K562 (cell line): ENCODE results near the gene PCDHGC4. TPM values are rescaled to one million over a fixed set of nuclear protein-coding genes. Genes with fewer than 3 reads are reported as not detected.

Experiments used
- ATAC-seq: fragments of 200-7000 bp; cut with Tn5 transposase; 3 replicates; pipeline ENCODE4 v1.9.1; 2020; ENCODE audit warnings: moderate library complexity
- BruUV-seq: library from RNA; stranded (reverse); fragments of 400-500 nt; replicated peaks from 2 replicates; lab custom pipeline; 2021; lab: Mats Ljungman, UMichigan
- CTCF ChIA-PET: fragments of 300-600 bp; formaldehyde crosslinking; extraction: SDS; loops from one replicate; lab custom pipeline; 2021; ENCODE audit warnings: low intra/inter-chr PET ratio; lab: Yijun Ruan, JAX
- POLR2A ChIA-PET: fragments of 300-600, 350-650 bp; sonication (Branson Sonifier 250); formaldehyde crosslinking; extraction: SDS; loops from one replicate; lab custom pipeline; 2021; ENCODE audit warnings: antibody characterized with exemption, inconsistent platforms; lab: Yijun Ruan, JAX
- DNase-seq, 4 experiments: peaks; one replicate each; pipeline versions ENCODE4 v3.0.0 to v3.0.0-alpha.2; 2011 to 2018; ENCODE audit warnings: low spot score in 3 of 4, mixed read lengths in 3 of 4; ENCODE audit errors: extremely low read depth in 1 of 4
- FAIRE-seq: peaks from 2 replicates; lab custom pipeline; 2011; peaks lifted over from hg19 to GRCh38; lab: Jason Lieb, UNC
- H2AFZ ChIP-seq: 2 replicates; pipeline ENCODE4 v1.6.0; 2011; ENCODE audit warnings: low read depth, low read length, control low read depth, inconsistent platforms
- H3K27ac ChIP-seq: fragments of 200-600 bp; 3 replicates; pipeline ENCODE4 v1.8.0; 2011; ENCODE audit warnings: low read depth, mild to moderate bottlenecking, control low read depth, inconsistent platforms, low read length, moderate library complexity, mixed read lengths; ENCODE audit errors: extremely low read depth
- H3K27me3 ChIP-seq, 2 experiments: fragments of 300-600 bp in 1 of 2; 2 replicates in 1 of 2; 3 replicates in 1 of 2; pipeline versions ENCODE4 v1.6.0 to v1.8.0; 2011; ENCODE audit warnings: inconsistent platforms in 2 of 2, low read length in 2 of 2, mild to moderate bottlenecking in 1 of 2, mixed read lengths in 1 of 2, moderate library complexity in 1 of 2; ENCODE audit not compliant: control insufficient read depth in 2 of 2, insufficient read depth in 2 of 2
- H3K36me3 ChIP-seq: fragments of 300-600 bp; 3 replicates; pipeline ENCODE4 v1.8.0; 2011; ENCODE audit warnings: mild to moderate bottlenecking, low read length, inconsistent platforms; ENCODE audit not compliant: control insufficient read depth, insufficient read depth
- H3K4me1 ChIP-seq, 2 experiments: fragments of 200-600 bp in 1 of 2; replicated peaks in 1 of 2; 2 replicates in 1 of 2; 3 replicates in 1 of 2; pipeline versions ENCODE4 v1.5.1 to v1.8.0; 2011; ENCODE audit warnings: inconsistent platforms in 2 of 2, low read length in 2 of 2, mild to moderate bottlenecking in 1 of 2, mixed read lengths in 1 of 2, moderate library complexity in 1 of 2; ENCODE audit not compliant: control insufficient read depth in 2 of 2, insufficient read depth in 2 of 2
- H3K4me2 ChIP-seq: 2 replicates; pipeline ENCODE4 v1.6.1; 2011; ENCODE audit warnings: low read length, control low read depth, inconsistent platforms, mixed read lengths; ENCODE audit not compliant: insufficient read depth
- H3K4me3 ChIP-seq: fragments of 200-600 bp; sonication (generic), shearing (Covaris generic); 2 replicates; pipeline ENCODE4 v1.5.1; 2016; ENCODE audit warnings: control low read depth, inconsistent platforms
- H3K79me2 ChIP-seq: fragments of 200-600 bp; 3 replicates; pipeline ENCODE4 v1.8.0; 2011; ENCODE audit warnings: low read length, inconsistent platforms; ENCODE audit not compliant: control insufficient read depth, insufficient read depth
- H3K9ac ChIP-seq, 2 experiments: 2 replicates each; pipeline versions ENCODE4 v1.6.0 to v1.6.1; 2011; ENCODE audit warnings: low read depth in 2 of 2, low read length in 2 of 2, control low read depth in 1 of 2, inconsistent platforms in 1 of 2, mild to moderate bottlenecking in 1 of 2, mixed read lengths in 1 of 2; ENCODE audit not compliant: insufficient read depth in 1 of 2
- H3K9me1 ChIP-seq: one replicate; pipeline ENCODE4 v1.6.0; 2011; ENCODE audit warnings: inconsistent platforms, mild to moderate bottlenecking, low read length, moderate library complexity; ENCODE audit not compliant: control insufficient read depth, insufficient read depth
- H3K9me3 ChIP-seq: replicated peaks from 2 replicates; pipeline ENCODE4 v1.5.1; 2011; ENCODE audit warnings: low read depth, low read length, inconsistent platforms; ENCODE audit not compliant: control insufficient read depth, insufficient read depth
- H4K20me1 ChIP-seq: replicated peaks from 2 replicates; pipeline ENCODE4 v1.6.1; 2011; ENCODE audit warnings: low read length, inconsistent platforms, mixed read lengths; ENCODE audit not compliant: control insufficient read depth, insufficient read depth
- E2F5 ChIP-seq: sonication (generic); formaldehyde crosslinking; IDR thresholded peaks from 2 replicates; pipeline ENCODE4 v1.8.0; 2022; ENCODE audit warnings: mild to moderate bottlenecking, missing genetic modification reagents
- FOXK2 ChIP-seq, 2 experiments: fragments of 450-650 bp; IDR thresholded peaks in 1 of 2; conservative IDR thresholded peaks in 1 of 2; 2 replicates each; pipeline ENCODE4 v1.6.1; 2016; ENCODE audit warnings: low read depth in 2 of 2, mild to moderate bottlenecking in 1 of 2
- HDAC2 ChIP-seq: fragments of 450-650 bp; IDR thresholded peaks from 2 replicates; pipeline ENCODE4 v1.6.1; 2016; ENCODE audit warnings: mild to moderate bottlenecking
- HIVEP1 ChIP-seq: fragments of 250-450 bp; sonication (Bioruptor Pico); IDR thresholded peaks from 2 replicates; pipeline ENCODE4 v1.4.0; 2020; ENCODE audit warnings: mild to moderate bottlenecking
- KDM2B ChIP-seq: fragments of 250-450 bp; sonication (Bioruptor Pico); IDR thresholded peaks from 2 replicates; pipeline ENCODE4 v1.8.0; 2021; ENCODE audit warnings: mild to moderate bottlenecking, moderate library complexity
- KHSRP ChIP-seq: fragments of 450-650 bp; IDR thresholded peaks from 2 replicates; pipeline ENCODE4 v1.6.1; 2017
- MAFG ChIP-seq: fragments of 450-650 bp; conservative IDR thresholded peaks from 2 replicates; pipeline ENCODE4 v1.6.1; 2016; ENCODE audit warnings: missing genetic modification characterization, missing compliant biosample characterization
- STAG1 ChIP-seq: sonication (generic); formaldehyde crosslinking; IDR thresholded peaks from 2 replicates; pipeline ENCODE4 v1.5.0; 2020; ENCODE audit warnings: missing genetic modification reagents, borderline replicate concordance
- SUPT5H ChIP-seq: fragments of 450-650 bp; IDR thresholded peaks from 2 replicates; pipeline ENCODE4 v1.6.1; 2016
- TEAD2 ChIP-seq: fragments of 450-650 bp; IDR thresholded peaks from 2 replicates; pipeline ENCODE4 v1.6.1; 2016; ENCODE audit warnings: missing genetic modification characterization, control low read depth, missing compliant biosample characterization
- U2AF2 ChIP-seq: fragments of 200-400 bp; formaldehyde crosslinking; optimal IDR thresholded peaks from 2 replicates; pipeline ENCODE3; 2017; ENCODE audit warnings: low read depth, mild to moderate bottlenecking, low read length
- ZFP36 ChIP-seq: fragments of 150-350 bp; IDR thresholded peaks from 2 replicates; pipeline ENCODE4 v1.6.1; 2018; ENCODE audit warnings: low read length, low read depth; ENCODE audit not compliant: partially characterized antibody
- ZFPM2 ChIP-seq: fragments of 250-450 bp; sonication (Bioruptor Pico); IDR thresholded peaks from 2 replicates; pipeline ENCODE4 v1.5.1; 2022; ENCODE audit warnings: mild to moderate bottlenecking
- ZKSCAN8 ChIP-seq: fragments of 200-800 bp; sonication (Bioruptor generic); IDR thresholded peaks from 2 replicates; pipeline ENCODE4 v1.6.1; 2016; ENCODE audit warnings: missing genetic modification characterization, missing compliant biosample characterization
- ZNF561 ChIP-seq: fragments of 450-650 bp; formaldehyde crosslinking; conservative IDR thresholded peaks from 2 replicates; pipeline ENCODE4 v1.4.0; 2020; ENCODE audit warnings: mild to moderate bottlenecking, moderate library complexity
- ZNF740 ChIP-seq, 3 experiments: fragments of 200-800 bp in 1 of 3; sonication (Bioruptor generic) in 1 of 3; sonication (generic) in 1 of 3; formaldehyde crosslinking in 1 of 3; IDR thresholded peaks; 2 replicates each; pipeline versions ENCODE4 v1.6.1 to v1.8.0; 2016 to 2022; ENCODE audit warnings: mild to moderate bottlenecking in 2 of 3, missing compliant biosample characterization in 2 of 3, missing genetic modification characterization in 2 of 3, missing genetic modification reagents in 1 of 3
- WGBS: fragments of 100-300 bp; shearing (Covaris generic); methylation state at CpG from one replicate; pipeline ENCODE4 v1.1.6; 2016; ENCODE audit warnings: low coverage, mixed read lengths; ENCODE audit not compliant: insufficient coverage; ENCODE audit errors: missing lambda C conversion rate; 5-methylcytosine and 5-hydroxymethylcytosine counted together
- in situ Hi-C: fragments of 300-500 bp; cut with MboI; formaldehyde crosslinking; loops from 4 replicates; pipeline ENCODE4 v1.15.0; 2018; ENCODE audit warnings: inconsistent platforms, mixed read lengths
- intact Hi-C: fragments of 100-400 bp; cut with micrococcal nuclease; formaldehyde crosslinking; loops from 2 replicates; pipeline ENCODE4 v1.14.2; 2022
- polyA plus RNA-seq, 8 experiments: library from polyadenylated mRNA; depleted of rRNA in 4 of 8; stranded (reverse) in 5 of 8; unstranded in 3 of 8; fragments of >200 nt; fragmentation: Nextera tagmentation in 2 of 8; fragmentation: Illumina TruSeq in 1 of 8; extraction: Ambion mirVana in 2 of 8; extraction: Trizol in 1 of 8; gene quantifications; 2 replicates each; pipeline versions ENCODE4 v1.2.1 to v1.2.3, GENCODE V29; 2011 to 2014; ENCODE audit warnings: inconsistent platforms in 1 of 8, missing spikeins in 1 of 8
- total RNA-seq, 7 experiments: library from RNA; depleted of rRNA in 6 of 7; stranded (reverse); fragments of >200 nt in 6 of 7; fragmentation: Illumina TruSeq in 2 of 7; extraction: Trizol in 2 of 7; gene quantifications; 2 replicates each; pipeline versions ENCODE4 v1.2.1 to v1.2.3, GENCODE V29; 2011 to 2021; ENCODE audit warnings: low replicate concordance in 1 of 7

Gene PCDHGC4
- total and polyA plus RNA-seq, 9 of the 15 experiments (the other 6 are each of a cell fraction or from before 2014, with no cell fraction given): 0.05 TPM; not detected in 8

GRCh38 chr5:141532726-141533125 is 47.9 kb downstream of the PCDHGC4 start:
- Histone ChIP-seq H3K79me2 (no peaks in the 10 kb centered on the region), H3K27me3 (no peaks in the 10 kb centered on the region), H4K20me1 (no peaks in the 10 kb centered on the region), H3K4me1 (peaks cover 0 to 2% of the 10 kb centered on the region in 2 experiments; a peak in 1 of 5 replicates), H3K4me2 (no peak overlapping the region), H3K9me1 (no peaks in the 10 kb centered on the region), H3K9ac (no peak overlapping the region), H3K4me3 (no peak overlapping the region), H3K36me3 (peaks cover 91% of the 10 kb centered on the region; the same call in 2 of the 3 replicates), H2AFZ (no peak overlapping the region), H3K9me3 (no peaks in the 10 kb centered on the region), H3K27ac (no peak overlapping the region)
- no peak for DNase-seq
- no peak for FAIRE-seq
- no peak for ATAC-seq
- CTCF ChIA-PET: no interaction called here
- POLR2A ChIA-PET: interaction anchor here (0.7 to 1.1 kb wide), 2 partner anchors 24 to 25 kb away, joined by 4 read pairs; no protein-coding TSS in a partner anchor
- BruUV-seq: no TSS peak
- TF ChIP-seq ZFP36 (no peak), KHSRP (no peak), ZFPM2 (CRISPR knock-in tag) (no peak)
- in situ Hi-C loops: no loop called here
- intact Hi-C loops: no loop called here
- 100% methylated on average over 1 of the region's 1 CpG for WGBS

- DNase-seq: no peak
- no peaks in the 10 kb centered on the region for H3K27me3 ChIP-seq
- no peaks in the 10 kb centered on the region for H3K79me2 ChIP-seq
- no peak overlapping the region for H3K4me2 ChIP-seq
- H2AFZ ChIP-seq: no peak overlapping the region
- no peaks in the 10 kb centered on the region for H3K9me1 ChIP-seq
- H3K9ac ChIP-seq: no peak overlapping the region
- peaks cover 0 to 2% of the 10 kb centered on the region in 2 experiments; a peak in 1 of 5 replicates for H3K4me1 ChIP-seq
- peaks cover 82% of the 10 kb centered on the region; the same call in 2 of the 3 replicates for H3K36me3 ChIP-seq
- H4K20me1 ChIP-seq: no peaks in the 10 kb centered on the region
- ATAC-seq: no peak
- ChIA-PET POLR2A (interaction anchor here (1.1 kb wide), 1 partner anchor 27 kb away, joined by 4 read pairs; no protein-coding TSS in a partner anchor), CTCF (no interaction called here)
- in situ Hi-C loops: no loop called here
- FAIRE-seq: no peak
- no TSS peak for BruUV-seq
- no peaks in the 10 kb centered on the region for H3K9me3 ChIP-seq
- intact Hi-C loops: no loop called here
- H3K27ac ChIP-seq: no peak overlapping the region
- no peak overlapping the region for H3K4me3 ChIP-seq
- WGBS: no CpG with 5 or more reads among the region's 1 CpG
- TF ChIP-seq TEAD2 (tag): no peak
- no peak for TF ChIP-seq KDM2B (CRISPR knock-in tag)
- no peak for TF ChIP-seq HDAC2
- no peak for TF ChIP-seq E2F5
- no peak for TF ChIP-seq STAG1 (CRISPR knock-in tag)
- no peak for TF ChIP-seq FOXK2 (conservative IDR thresholded peaks at IDR 0.05 in 1 of 2, IDR thresholded peaks at IDR 0.05 in 1 of 2; ENCODE audit: low read depth in 2 of 2)
- TF ChIP-seq ZNF740 (CRISPR knock-in tag; IDR thresholded peaks at IDR 0.05): no peak
- no peak for TF ChIP-seq ZNF740 (tag; IDR thresholded peaks at IDR 0.05)
- no peak for TF ChIP-seq MAFG
- TF ChIP-seq HIVEP1: no peak
- TF ChIP-seq ZKSCAN8 (CRISPR knock-in tag): no peak
- no peak for TF ChIP-seq SUPT5H
- TF ChIP-seq U2AF2: no peak
- TF ChIP-seq ZNF561 (CRISPR knock-in tag): no peak
These were observed 49.1 kb downstream of the PCDHGC4 start for GRCh38 chr5:141533897-141534296.
